Heart right ventricle (tissue), 16 donors: ENCODE results near the gene CHSY1. TPM values are rescaled to one million over a fixed set of nuclear protein-coding genes. Genes with fewer than 3 reads are reported as not detected.

Source experiments
- ATAC-seq, 8 donors: fragments of 200-7000 bp; cut with Tn5 transposase; one replicate each; pipeline ENCODE4 v1.9.1; 2020; ENCODE audit warnings: mild to moderate bottlenecking in 8 of 8, moderate library complexity in 8 of 8, moderate number of reproducible peaks in 1 of 8
- DNase-seq, 2 donors: peaks; one replicate each; pipeline ENCODE4 v3.0.0-alpha.2; 2020
- H3K27ac ChIP-seq, 10 donors: fragments of 200-600 bp; sonication (generic) in 2 of 10; one replicate each; pipeline versions ENCODE4 v1.5.0 to v1.8.0; 2020 to 2022; ENCODE audit warnings: mild to moderate bottlenecking in 3 of 10
- H3K27me3 ChIP-seq, 7 donors: fragments of 200-600 bp; one replicate each; pipeline ENCODE4 v1.8.0; 2021 to 2022; ENCODE audit warnings: mild to moderate bottlenecking in 2 of 7
- H3K36me3 ChIP-seq, 9 donors: fragments of 200-600 bp; sonication (generic) in 1 of 9; one replicate each; pipeline versions ENCODE4 v1.5.0 to v1.8.0; 2020 to 2022; ENCODE audit warnings: mild to moderate bottlenecking in 2 of 9
- H3K4me1 ChIP-seq, 9 donors: fragments of 200-600 bp; sonication (generic) in 1 of 9; one replicate each; pipeline versions ENCODE4 v1.5.0 to v1.8.0; 2020 to 2022; ENCODE audit warnings: mild to moderate bottlenecking in 4 of 9
- H3K4me3 ChIP-seq, 10 donors: fragments of 200-600 bp; sonication (generic) in 2 of 10; one replicate each; pipeline versions ENCODE4 v1.5.0 to v1.8.0; 2020 to 2022; ENCODE audit warnings: mild to moderate bottlenecking in 7 of 10, moderate library complexity in 2 of 10
- H3K9me3 ChIP-seq, 11 donors: fragments of 200-600 bp in 10 of 11; sonication (generic) in 2 of 11; one replicate each; pipeline versions ENCODE4 v1.5.0 to v1.8.0; 2013 to 2022; ENCODE audit warnings: mild to moderate bottlenecking in 2 of 11, control low read depth in 1 of 11, moderate library complexity in 1 of 11
- WGBS, 2 donors: extraction: QIAGEN DNeasy Blood & Tissue Kit; methylation state at CpG; one replicate each; pipeline ENCODE4 v1.1.7; 2013; ENCODE audit warnings: inconsistent platforms in 1 of 2; 5-methylcytosine and 5-hydroxymethylcytosine counted together
- intact Hi-C, 10 donors: fragments of 100-400 bp; cut with DNase I; formaldehyde crosslinking; loops; one replicate each; pipeline versions ENCODE4 v1.11.1 to v1.14.2; 2022
- polyA plus RNA-seq, 2 donors: library from polyadenylated mRNA; stranded (reverse); fragments of 200-250 nt; gene quantifications; one replicate each; pipeline ENCODE4 v1.2.3, GENCODE V29; 2013
- total RNA-seq, 10 donors: library from RNA; stranded (reverse); fragmentation: NEBNext Ultra II Directional in 3 of 10; extraction: Animal tissue kit (Norgen Biotek cat#: 25700) in 3 of 10; gene quantifications; one replicate each; pipeline versions ENCODE4 v1.2.1 to v1.2.4, GENCODE V29; 2021 to 2023
- TF ChIP-seq, protein P1 (sequence below), 9 donors: fragments of 200-600 bp; sonication (generic) in 2 of 9; IDR thresholded peaks; one replicate each; pipeline versions ENCODE4 v1.5.0 to v1.8.0; 2021 to 2022; ENCODE audit warnings: antibody characterized with exemption in 9 of 9, mild to moderate bottlenecking in 5 of 9, moderate library complexity in 1 of 9
- donor health status: Arrhythmogenic right ventricular cardiomyopathy.
- donor health status: ischemic (EF 13 %, LVEDD 7.1; RV severe dilation, severe dysfunction).
- donor health status: healthy with polysubstance abuse.
- donor health status: DM: no; HTN: yes; CAD: no.
- donor health status: DM: no; HTN: no; CAD: no.
- donor health status: ischemic (EF 25% LVEDD 6.9; RV normal size, moderate dysfunction).
- donor health status: ischemic (EF 25% LVEDD 5.7; RV mildly dilated, moderate dysfunction).
- donor health status: healthy.
- donor health status: DM: yes; HTN: yes; CAD: no.
- donor health status: Ischemic cardiomyopathy.
- donor health status: ischemic (EF 35%, LVEDD 5.7; RV mildly dilated, moderate dysfunction).
- donor health status: nonischemic (EF 11% LVEDD 7.7; RV severe dilation, severe dysfunction).
- donor health status: DM: yes; HTN: yes; CAD: no.
- donor health status: PGD.
- donor health status: ischemic (EF 29% LVEDD 5.4; RV normal size, mild dysfunction).
- donor health status: nonischemic (EF 23%, LVEDD 6.1; RV moderate dilation, normal function).

CHSY1 gene
- total and polyA plus RNA-seq, 12 donors: 6.9 to 35.1 (median 14.6) TPM

DNA sequence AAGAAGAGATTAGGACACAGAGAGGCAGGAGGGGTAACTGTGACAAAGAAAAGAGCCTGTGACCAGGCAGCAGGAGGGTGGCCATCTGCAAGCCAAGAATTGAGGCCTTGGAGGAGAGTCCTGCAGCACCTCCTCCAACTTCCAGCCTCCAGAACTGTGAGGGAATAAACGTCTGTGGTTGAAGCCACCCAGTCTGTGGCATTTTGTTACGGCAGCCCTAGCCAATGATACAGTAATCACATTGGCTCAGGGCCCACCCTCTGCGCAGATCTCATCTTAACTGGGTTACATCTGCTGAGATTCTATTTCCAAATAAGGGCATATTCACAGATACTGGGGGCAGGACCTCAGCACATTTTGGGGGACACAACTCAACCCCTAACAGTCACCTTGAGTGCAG, 14.2 kb upstream of the CHSY1 start:
- Histone ChIP-seq H3K27me3 (no peaks in the 10 kb centered on the region), H3K36me3 (peaks cover 0 to 27% (median 7%) of the 10 kb centered on the region in 9 donors), H3K9me3 (no peaks in the 10 kb centered on the region), H3K4me3 (no peak overlapping the region), H3K27ac (peak overlapping the region in 4 of 10 donors; percentile 2 to 70 (median 32)), H3K4me1 (peaks cover 0 to 46% (median 9%) of the 10 kb centered on the region in 9 donors)
- TF ChIP-seq, protein P1, sequence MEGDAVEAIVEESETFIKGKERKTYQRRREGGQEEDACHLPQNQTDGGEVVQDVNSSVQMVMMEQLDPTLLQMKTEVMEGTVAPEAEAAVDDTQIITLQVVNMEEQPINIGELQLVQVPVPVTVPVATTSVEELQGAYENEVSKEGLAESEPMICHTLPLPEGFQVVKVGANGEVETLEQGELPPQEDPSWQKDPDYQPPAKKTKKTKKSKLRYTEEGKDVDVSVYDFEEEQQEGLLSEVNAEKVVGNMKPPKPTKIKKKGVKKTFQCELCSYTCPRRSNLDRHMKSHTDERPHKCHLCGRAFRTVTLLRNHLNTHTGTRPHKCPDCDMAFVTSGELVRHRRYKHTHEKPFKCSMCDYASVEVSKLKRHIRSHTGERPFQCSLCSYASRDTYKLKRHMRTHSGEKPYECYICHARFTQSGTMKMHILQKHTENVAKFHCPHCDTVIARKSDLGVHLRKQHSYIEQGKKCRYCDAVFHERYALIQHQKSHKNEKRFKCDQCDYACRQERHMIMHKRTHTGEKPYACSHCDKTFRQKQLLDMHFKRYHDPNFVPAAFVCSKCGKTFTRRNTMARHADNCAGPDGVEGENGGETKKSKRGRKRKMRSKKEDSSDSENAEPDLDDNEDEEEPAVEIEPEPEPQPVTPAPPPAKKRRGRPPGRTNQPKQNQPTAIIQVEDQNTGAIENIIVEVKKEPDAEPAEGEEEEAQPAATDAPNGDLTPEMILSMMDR (IDR thresholded peaks at IDR 0.05): no peak
- DNase-seq (no peak), ATAC-seq (no peak)
- WGBS, 2 donors: 63 to 64% methylated on average over 3 of the region's 3 CpGs
- intact Hi-C loops: loop anchor here in 3 of 10 donors (10.0 kb wide), 3 partner anchors 341 to 641 kb away; partner anchors contain the start of gene LRRK1 (in 1 of the 3)

DNA sequence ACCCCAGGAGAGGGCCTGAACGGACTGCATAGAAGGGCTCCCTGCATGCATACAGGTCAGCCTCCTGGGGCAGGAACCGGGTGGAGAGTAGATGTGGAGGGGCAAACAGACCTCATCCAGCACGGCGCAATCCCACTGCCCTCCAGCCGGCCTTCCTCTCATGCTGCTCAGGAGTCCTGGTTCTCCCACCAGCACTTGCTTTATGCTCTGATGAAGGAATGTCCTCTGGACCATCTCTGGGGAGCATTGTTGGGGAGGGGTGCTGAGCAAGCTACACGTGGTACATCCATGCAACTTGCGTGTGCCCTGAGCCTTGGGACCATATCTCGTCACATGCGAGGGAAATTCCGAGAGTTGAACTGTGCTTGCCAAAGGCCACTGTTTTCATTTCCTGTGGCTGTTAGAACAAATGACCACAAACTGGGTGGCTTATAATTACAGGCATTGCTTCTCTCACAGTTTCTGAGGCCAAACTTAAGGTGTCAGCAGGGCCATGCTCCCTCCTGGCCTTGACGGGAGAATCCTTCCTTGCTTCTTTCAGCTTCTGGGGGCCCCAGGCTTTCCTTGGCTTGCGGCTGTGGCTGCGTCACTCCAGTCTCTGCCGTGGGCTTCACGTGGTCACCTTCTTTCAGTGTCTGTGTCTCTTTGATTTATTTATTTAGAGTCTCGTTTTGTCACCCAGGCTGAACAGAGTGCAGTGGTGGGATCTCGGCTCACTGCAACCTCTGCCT, 13.2 kb upstream of the CHSY1 start:
- WGBS, 2 donors: 78 to 84% methylated on average over 17 of the region's 17 CpGs
- no peaks in the 10 kb centered on the region for H3K9me3 ChIP-seq
- H3K4me1 ChIP-seq: peaks cover 0 to 46% (median 9%) of the 10 kb centered on the region in 9 donors
- TF ChIP-seq, protein P1 (IDR thresholded peaks at IDR 0.05): no peak
- peaks cover 0 to 18% (median 0%) of the 10 kb centered on the region in 9 donors for H3K36me3 ChIP-seq
- H3K4me3 ChIP-seq: no peak overlapping the region
- intact Hi-C loops: loop anchor here in 3 of 10 donors (10.0 kb wide), 3 partner anchors 340 to 640 kb away; partner anchors contain the start of gene LRRK1 (in 1 of the 3)
- ATAC-seq (peak in 3 of 8 donors; percentile 20 to 32 (median 27)), DNase-seq (no peak)
- H3K27me3 ChIP-seq: no peaks in the 10 kb centered on the region
- H3K27ac ChIP-seq: peak overlapping the region in 2 of 10 donors; percentile 4 to 67

DNA sequence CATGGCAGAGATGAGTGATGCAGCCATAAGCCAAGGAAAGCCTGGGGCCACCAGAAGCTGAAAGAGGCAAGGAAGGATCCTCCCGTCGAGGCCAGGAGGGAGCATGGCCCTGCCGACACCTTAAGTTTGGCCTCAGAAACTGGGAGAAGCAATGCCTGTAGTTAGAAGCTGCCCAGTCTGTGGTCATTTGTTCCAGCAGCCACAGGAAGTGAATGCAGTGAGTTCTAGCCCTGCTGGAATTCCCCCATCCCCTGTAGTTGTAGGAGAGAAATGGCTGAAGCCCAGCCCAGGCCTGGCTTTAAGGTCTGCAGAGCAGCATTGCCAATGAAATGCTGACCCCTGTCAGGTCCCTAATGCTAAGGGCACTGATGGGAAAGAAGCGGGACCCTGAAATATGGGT, 12.2 kb upstream of the CHSY1 start:
- ATAC-seq (no peak), DNase-seq (no peak)
- Histone ChIP-seq H3K4me1 (peaks cover 0 to 43% (median 9%) of the 10 kb centered on the region in 9 donors), H3K9me3 (no peaks in the 10 kb centered on the region), H3K27ac (peak overlapping the region in 1 of 10 donors; percentile 67), H3K27me3 (no peaks in the 10 kb centered on the region), H3K4me3 (no peak overlapping the region), H3K36me3 (peaks cover 0 to 7% (median 0%) of the 10 kb centered on the region in 9 donors)
- WGBS, 2 donors: 94 to 95% methylated on average over 4 of the region's 4 CpGs
- intact Hi-C loops: loop anchor here in 3 of 10 donors (10.0 kb wide), 3 partner anchors 339 to 639 kb away; partner anchors contain the start of gene LRRK1 (in 1 of the 3)
- TF ChIP-seq, protein P1 (IDR thresholded peaks at IDR 0.05): no peak

DNA sequence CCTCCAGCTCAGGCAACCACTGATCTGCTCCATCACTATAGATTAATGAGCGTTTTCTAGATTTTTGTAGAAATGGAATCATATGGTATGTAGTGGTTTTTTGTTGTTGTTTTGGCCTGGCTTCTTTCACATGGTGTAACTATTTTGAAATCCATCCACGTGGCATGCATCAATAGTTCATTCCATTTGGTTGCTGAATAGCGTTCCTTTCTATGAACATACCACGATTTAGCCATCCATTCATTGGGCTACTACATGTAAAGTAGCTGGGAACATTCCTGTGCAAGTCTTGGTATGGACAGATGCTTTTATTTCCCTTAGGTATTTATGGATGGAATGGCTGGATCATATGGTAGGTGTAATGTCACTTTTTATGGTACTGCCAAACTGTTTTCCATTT, 10.7 kb upstream of the CHSY1 start:
- Histone ChIP-seq H3K4me1 (peaks cover 0 to 48% (median 9%) of the 10 kb centered on the region in 9 donors), H3K4me3 (no peak overlapping the region), H3K27me3 (no peaks in the 10 kb centered on the region), H3K36me3 (no peaks in the 10 kb centered on the region), H3K27ac (no peak overlapping the region), H3K9me3 (no peaks in the 10 kb centered on the region)
- 86 to 90% methylated on average over 4 of the region's 4 CpGs for WGBS, 2 donors
- DNase-seq: no peak
- ATAC-seq: no peak
- TF ChIP-seq, protein P1 (IDR thresholded peaks at IDR 0.05): no peak
- intact Hi-C loops: loop anchor here in 3 of 10 donors (10.0 kb wide), 3 partner anchors 338 to 638 kb away; partner anchors contain the start of gene LRRK1 (in 1 of the 3)
